ENCODE data around the gene HEXD.
"Not testable (repeated sequence)": the region's sequence is repeated elsewhere in the genome, so short reads cannot be mapped to it uniquely, and the experiment has no call there.

HEXD gene

GRCh38 chr17:82396601-82397435 is 21.3 kb upstream of the HEXD start:
- DNase-seq (ENCODE audit: low read depth in 1 of 2, low spot score in 1 of 2), result no peak

- no peak for DNase-seq (ENCODE audit: low read depth in 1 of 2, low spot score in 1 of 2)
These were observed 20.5 kb upstream of the HEXD start for GRCh38 chr17:82397449-82398335.

DNA sequence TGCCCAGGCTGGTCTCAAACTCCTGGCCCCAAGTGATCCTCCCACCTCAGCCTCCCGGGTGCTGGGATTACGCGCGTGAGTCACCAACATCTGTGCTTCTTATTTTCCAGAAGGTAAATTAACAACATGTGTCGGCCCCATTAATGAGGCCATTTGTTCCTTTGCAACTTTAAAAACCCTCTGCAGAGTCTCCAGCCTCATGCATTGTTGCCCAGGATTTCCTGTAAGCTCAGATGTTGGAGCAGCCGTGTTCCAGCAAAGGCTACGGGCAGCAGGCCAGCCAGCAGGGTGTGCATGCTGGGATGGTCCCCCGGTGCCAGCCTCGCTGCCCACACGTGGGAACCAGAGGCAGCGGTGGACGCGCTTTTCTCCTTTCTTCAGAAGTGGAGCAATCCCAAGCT is 19.1 kb upstream of the HEXD start:
- DNase-seq (ENCODE audit: low read depth in 1 of 2, low spot score in 1 of 2), result no peak

GRCh38 chr17:82399601-82400101 is 18.5 kb upstream of the HEXD start:
- DNase-seq (ENCODE audit: low read depth in 1 of 2, low spot score in 1 of 2), result no peak

GRCh38 chr17:82400206-82400605 is 17.9 kb upstream of the HEXD start:
- DNase-seq (ENCODE audit: low read depth in 1 of 2, low spot score in 1 of 2), result no peak

DNA sequence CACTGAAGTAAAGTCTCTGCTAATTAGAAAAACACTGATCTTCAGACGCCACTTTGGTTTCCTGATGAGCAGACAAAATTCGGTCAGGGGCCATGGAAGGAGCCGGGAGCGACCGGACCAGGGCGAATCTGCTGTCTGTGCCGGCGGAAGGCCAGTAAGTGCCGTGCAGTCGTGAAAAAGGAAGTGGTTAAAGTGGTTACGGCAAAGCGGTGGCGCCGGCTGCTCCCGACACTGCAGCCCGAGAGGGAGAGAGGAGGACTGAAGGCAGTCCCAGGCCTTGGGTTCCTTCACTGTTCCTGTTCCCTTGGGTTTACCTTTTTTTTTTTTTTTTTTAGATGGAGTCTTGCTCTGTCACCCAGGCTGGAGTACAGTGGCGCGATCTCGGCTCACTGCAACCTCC is 17.3 kb upstream of the HEXD start:
- DNase-seq (ENCODE audit: low read depth in 1 of 2, low spot score in 1 of 2), result peak; percentile 13 to 23

GRCh38 chr17:82402865-82403264 is 15.3 kb upstream of the HEXD start:
- DNase-seq (ENCODE audit: low read depth in 1 of 2, low spot score in 1 of 2), result no peak

DNA sequence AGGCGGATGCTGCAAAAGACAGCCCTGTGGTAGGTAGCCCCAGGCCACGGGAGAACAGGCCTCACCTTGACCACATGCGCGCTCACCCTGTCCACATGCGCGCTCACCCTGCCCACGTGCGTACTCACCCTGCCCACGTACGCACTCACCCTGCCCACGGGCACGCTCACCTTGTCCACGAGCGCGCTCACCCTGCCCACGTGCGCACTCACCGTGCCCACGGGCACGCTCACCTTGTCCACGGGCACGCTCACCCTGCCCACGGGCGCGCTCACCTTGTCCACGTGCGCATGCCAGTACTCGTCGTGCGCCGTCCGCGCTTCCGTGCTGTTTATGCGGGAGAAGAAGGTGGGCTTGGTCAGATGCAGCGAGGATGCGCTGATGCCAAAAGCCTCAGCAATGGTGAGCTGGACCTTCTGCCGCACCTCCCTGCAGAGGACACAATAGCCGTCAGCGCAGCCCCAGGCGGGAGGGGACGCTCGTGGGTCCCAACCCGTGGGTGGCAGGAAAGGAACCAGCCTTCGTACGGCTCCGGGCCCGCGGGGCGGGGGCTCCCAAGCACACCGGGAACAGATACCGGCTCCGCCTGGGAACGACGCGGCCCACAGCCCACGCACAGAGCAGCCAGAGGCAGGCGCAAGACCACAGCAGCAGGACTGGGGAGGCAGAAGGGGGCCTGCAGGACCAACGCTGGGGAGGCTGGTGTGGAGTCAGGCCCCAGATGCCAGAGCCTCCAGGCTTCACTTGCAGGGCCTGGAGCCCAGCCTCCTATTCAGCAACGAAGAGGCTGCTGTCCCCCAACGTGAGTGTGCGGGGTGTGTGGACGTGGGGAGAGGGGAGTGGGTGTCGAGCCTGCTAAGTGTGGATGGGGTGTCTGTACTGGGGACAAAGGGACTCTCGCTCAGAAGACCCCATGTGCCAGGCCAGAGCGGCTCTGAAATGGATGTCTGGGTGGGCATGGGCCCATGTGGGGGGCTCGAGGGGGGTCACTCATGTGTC is 14.2 kb upstream of the HEXD start:
- no peak for DNase-seq (ENCODE audit: low read depth in 1 of 2, low spot score in 1 of 2)

- no peak for DNase-seq (ENCODE audit: low read depth in 1 of 2, low spot score in 1 of 2)
These were observed 13.1 kb upstream of the HEXD start for GRCh38 chr17:82405051-82405450.

- no peak for DNase-seq (ENCODE audit: low read depth in 1 of 2, low spot score in 1 of 2)
These were observed 11.9 kb upstream of the HEXD start for GRCh38 chr17:82406131-82406671.

DNA sequence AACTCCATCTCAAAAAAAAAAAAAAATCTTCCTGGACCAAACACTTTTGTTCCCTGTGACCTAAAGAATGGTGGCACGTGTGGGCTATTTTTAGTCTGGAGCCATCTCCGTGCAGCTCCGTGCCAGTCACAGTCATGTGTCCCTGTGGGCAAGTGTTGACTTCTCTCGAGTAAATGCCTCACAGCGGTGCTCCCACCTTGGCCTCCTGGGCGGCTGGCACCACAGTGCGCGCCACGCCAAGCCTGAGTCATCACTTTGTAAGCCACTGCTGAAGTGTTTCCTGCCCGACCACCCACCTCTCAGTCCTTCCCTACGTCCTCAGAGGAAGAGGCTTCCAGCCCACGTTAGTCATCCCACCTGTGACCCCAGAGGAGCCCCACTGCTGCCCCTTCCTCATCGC is 10.9 kb upstream of the HEXD start:
- DNase-seq (ENCODE audit: low read depth in 1 of 2, low spot score in 1 of 2), result no peak

- DNase-seq (ENCODE audit: low read depth in 1 of 2, low spot score in 1 of 2), result no peak
These were observed 9.7 kb upstream of the HEXD start for GRCh38 chr17:82408288-82408937.

DNA sequence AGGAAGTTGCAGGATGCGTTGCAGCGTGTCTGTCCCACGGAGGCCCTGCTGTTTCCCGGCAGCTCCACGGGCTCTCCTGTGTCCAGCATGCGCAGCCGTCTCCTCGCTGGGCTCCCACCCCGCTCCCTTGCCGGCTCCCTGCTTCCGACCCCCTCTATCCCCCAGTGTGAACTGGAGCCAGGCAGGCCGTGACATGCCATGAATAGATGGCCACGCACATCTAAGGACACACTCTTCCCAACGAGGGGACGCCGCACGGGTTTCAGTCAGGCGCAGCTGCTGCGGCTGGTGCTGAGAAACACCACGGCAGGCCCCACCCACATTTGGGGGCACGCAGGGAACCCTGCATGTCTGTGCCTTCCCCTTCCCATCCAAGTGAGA is 9.2 kb upstream of the HEXD start:
- DNase-seq (ENCODE audit: low read depth in 1 of 2, low spot score in 1 of 2), result no peak

- no peak for DNase-seq (ENCODE audit: low read depth in 1 of 2, low spot score in 1 of 2)
These were observed 8.0 kb upstream of the HEXD start for GRCh38 chr17:82410014-82410716.

DNA sequence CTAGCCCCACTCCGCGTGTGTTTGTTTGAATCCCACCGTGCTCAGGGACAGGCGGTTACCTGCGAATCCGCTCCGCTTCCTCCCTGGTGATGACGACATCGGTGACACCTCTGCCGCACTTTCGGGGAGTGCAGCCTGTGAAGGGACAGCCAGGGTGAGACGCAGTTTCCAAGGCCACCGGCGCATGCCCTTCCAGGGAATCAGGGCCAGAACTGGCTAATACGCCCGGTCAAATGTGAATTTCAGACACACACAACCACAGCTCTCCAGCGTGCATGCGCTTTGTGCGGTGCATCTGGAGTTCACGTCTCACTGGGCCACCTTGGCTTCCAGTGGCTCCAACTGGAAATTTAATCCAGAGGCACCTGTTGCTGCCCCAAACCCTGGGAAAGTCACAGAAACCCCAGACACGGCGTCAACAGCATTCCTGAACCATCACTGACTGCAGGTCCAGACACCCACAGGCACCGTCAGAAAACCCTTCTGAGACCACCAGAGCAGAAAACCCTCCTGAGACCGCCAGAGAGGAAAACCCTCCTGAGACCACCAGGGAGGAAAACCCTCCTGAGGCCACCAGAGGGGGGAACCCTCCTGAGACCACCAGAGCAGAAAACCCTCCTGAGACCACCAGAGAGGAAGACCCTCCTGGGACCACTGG is 6.6 kb upstream of the HEXD start:
- no peak for DNase-seq (ENCODE audit: low read depth in 1 of 2, low spot score in 1 of 2)

GRCh38 chr17:82412081-82412480 is 6.1 kb upstream of the HEXD start:
- DNase-seq (ENCODE audit: low read depth in 1 of 2, low spot score in 1 of 2), result not testable (repeated sequence)

- DNase-seq (ENCODE audit: low read depth in 1 of 2, low spot score in 1 of 2), result no peak
These were observed 5.3 kb upstream of the HEXD start for GRCh38 chr17:82412535-82413520.
